NCI-H2081 treated with DMSO at 0.1 percent for 48 hours (cell line): Measurements from ENCODE around the gene SYNE2.

Source experiments
- DNase-seq: peaks from one replicate; lab custom pipeline; 2025; lab: John Stamatoyannopoulos, UW

Gene SYNE2

GRCh38 chr14:63875311-63875710 is 22.5 kb downstream of the SYNE2 start:
- no peak for DNase-seq

- no peak for DNase-seq
These were observed 24.7 kb downstream of the SYNE2 start for GRCh38 chr14:63877550-63877939.

- no peak for DNase-seq
These were observed 25.2 kb downstream of the SYNE2 start for GRCh38 chr14:63878052-63878451.

DNA sequence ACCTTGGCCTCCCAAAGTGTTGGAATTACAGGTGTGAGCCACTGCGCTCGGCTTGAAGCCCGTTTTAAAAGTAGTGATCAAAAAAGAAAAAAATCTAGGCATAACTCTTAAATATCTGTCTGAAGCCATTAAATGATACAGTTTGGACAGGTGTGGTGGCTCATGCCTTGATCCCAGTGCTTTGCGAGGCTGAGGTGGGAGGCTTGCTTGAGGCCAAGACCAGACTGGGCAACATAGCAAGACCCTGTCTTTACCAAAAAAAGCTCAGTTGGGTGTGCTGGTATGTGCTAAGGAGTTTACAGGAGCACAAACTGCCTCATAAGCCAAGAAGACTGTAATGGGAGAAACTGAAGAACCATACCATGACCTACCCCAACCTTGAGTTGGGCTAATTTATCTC is 26.0 kb downstream of the SYNE2 start:
- DNase-seq = no peak

DNA sequence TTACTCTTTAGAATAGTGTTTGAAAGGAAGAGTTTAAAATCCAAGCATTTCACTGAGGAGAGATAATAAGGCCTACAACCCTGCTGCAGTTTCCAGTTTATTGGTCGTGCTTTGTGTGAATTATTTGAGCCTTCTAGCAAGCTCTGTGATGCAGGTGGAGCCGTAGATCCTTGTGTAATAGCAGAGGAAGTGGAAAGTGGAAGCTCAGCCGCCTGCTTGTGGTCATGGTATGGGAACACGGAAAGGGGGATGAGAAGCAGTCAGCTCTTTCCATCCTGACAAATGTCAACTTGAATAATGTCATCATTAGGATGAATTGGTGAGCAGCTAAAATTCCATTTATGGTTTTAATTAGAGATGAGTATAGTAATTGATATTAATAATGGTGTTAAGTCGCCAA is 29.1 kb downstream of the SYNE2 start:
- no peak for DNase-seq

GRCh38 chr14:63887899-63888298 is 35.1 kb downstream of the SYNE2 start:
- DNase-seq = no peak

DNA sequence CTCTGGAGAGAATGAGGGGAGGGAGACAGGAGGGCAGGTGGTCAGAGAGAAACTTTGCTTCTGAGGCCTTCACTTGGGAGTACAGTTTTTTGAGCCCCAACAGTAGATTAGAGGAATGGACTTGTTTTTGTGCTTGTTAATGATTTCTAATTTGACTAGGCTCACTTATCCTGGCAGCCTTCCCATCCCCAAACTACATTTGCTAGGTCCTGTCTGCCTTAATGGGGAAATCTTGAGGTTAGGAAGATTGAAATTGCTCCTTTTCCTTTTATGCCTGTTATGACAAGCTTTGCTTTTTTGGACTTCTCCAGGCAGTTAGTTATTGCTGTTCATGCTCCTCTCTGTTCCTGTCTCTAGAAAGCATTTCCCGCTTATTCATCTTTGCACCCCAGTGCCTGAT is 37.7 kb downstream of the SYNE2 start:
- DNase-seq = no peak

DNA sequence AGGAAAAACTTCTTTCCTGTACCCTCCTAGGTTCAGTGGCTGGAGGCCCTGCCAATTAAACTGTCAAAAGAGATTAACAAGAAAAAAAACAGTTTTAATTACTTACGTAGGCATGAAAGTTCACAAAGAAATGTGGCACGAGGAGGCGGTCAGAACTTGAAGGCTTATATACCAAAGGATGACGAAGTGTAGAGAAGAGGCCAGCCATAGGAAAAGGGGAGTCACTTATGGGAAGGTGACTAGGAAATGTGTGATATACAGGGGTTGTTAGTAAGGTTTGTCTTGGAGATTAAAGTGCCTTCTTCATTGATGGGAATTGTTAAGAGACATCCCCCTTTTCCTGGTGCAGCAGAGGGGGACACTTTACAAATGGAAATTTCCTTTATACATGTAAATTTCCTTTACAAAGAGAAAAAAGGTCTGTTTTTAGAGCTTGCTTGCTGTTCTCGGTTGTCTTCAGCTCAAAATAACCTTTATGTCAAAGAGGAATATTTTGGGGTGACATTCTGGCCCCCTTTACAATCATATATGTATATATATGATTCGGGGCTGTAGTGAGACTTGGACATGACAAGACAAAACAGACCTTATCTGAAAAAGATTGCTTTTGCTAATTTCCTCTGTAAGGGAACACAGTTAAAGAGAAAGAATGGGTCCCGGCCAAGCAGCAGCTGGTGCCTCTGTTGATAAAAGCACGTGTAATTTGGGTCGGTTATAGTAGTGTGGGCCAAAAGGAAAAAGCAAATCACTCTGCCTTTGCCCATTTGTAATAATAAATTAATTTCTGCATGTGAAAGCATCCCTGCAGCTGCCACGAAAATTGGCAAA is 38.6 kb downstream of the SYNE2 start:
- DNase-seq = no peak

GRCh38 chr14:63892265-63892664 is 39.5 kb downstream of the SYNE2 start:
- no peak for DNase-seq

DNA sequence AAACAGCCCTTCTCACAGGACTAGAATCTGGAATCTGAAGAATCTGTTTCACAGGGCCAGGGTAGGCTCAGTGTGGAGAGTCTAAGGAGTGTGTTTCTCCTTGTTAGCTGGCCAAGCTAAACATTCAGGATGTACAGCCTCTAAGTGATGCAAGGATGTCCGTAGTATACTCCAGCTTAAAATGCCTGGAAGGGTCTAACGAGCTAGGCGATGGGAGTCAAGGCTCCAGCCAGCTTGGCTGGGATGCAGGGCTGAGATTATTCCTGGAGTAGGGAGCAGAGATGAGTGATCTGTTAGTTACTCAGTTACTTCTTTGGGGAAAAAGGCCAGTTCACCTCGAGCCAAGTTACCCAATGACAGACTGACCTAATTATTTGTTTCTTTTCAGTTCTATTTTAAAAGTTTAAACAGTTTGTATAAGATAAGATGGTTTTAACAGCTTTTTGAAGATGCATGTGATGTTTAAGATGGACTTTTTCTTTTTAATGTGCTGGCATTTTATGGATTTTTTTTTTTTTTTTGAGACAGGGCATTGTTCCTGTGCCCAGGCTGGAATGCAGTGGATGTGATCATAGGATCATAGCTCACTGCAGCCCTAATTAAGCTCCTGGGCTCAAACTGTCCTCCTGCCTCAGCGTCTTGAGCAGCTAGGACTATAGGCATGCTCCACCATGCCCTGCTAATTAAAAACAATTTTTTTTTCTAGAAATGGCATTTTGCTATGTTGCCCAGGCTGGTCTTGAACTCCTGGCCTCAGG is 41.1 kb downstream of the SYNE2 start:
- DNase-seq = no peak

DNA sequence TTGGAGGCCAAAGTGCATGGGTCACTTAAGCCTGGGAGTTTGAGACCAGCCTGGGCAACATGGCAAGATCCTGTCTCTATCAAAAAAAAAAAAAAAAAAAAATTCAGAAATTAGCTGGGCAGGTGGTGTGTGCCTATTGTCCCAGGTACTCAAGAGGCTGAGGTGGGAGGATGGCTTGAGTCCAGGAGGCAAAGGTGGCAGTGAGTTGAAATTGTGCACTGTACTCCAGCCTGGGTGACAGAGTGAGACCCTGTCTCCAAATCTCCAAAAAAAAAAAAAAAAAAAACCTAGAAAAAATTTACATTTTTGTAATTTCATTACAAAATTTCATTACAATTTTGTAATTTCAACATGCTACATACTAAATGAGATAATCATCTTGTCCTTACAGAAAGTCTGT is 42.7 kb downstream of the SYNE2 start:
- DNase-seq = no peak

GRCh38 chr14:63896278-63896720 is 43.5 kb downstream of the SYNE2 start:
- no peak for DNase-seq

DNA sequence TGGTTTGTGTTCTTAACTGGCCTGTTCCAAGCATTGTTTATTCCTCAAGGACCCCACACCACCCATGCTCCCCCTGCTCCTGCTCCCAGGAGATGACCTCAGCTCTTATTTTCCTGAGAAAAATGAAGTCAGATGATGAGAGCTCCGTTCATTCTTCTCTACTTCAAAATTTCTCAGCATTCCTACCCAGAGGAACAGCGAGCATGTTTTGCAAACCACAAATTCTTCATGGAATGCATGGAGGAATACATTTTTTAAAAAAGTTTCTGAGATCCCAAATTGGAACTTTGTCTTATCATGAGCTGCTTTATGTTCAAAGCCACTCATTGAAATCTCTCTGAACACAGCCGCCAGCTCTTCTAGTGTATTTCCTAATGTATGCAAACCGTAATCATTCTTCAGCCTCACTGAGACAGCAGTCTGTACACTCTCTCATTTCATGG is 44.9 kb downstream of the SYNE2 start:
- DNase-seq = no peak

- no peak for DNase-seq
These were observed 47.1 kb downstream of the SYNE2 start for GRCh38 chr14:63899953-63900352.

GRCh38 chr14:63901434-63902085 is 48.8 kb downstream of the SYNE2 start:
- no peak for DNase-seq

GRCh38 chr14:63902375-63902976 is 49.7 kb downstream of the SYNE2 start:
- DNase-seq = no peak

GRCh38 chr14:63904724-63905123 is 51.9 kb downstream of the SYNE2 start:
- no peak for DNase-seq

DNA sequence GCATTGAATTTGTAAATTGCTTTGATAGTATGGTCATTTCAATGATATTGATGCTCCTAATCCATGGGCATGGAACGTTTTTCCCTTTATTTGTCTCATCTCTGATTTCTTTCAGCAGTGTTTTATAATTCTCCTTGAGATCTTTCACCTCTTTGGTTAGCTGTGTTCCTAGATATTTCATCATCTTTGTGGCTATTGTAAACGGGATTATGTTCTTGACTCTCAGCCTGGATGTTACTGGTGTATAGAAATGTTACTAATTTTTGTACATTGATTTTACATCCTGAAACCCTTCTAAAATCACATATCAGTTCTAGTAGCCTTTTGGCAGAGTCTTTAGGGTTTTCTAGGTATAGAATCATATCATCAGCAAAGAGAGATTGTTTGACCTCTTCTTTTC is 52.6 kb downstream of the SYNE2 start:
- DNase-seq = no peak

DNA sequence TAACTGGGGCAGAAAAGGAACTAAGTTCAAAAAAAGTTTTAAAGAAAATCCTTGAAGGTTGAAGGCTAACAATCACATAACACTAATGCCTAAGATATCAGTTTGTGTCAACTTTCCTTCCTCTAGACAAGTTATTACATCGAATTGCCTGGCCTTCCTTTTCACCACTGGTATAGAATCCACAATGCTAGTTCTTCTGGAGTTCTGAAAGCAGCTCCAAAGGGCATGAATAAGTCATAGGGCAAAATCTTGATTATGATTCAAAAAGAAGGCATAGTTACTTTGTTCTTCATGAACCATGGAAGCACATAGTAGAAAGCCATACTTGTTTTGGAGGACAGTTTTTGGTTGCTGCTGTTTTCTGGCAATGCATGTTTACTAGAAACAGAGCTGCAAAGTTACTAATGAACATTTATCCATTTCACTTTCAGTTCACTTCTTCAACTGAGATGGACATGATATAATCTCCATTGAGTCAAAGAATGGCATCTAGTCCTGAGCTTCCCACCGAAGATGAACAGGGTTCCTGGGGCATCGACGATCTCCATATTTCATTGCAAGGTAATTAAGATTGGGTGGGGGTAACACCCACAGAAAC is 56.0 kb downstream of the SYNE2 start:
- no peak for DNase-seq

- no peak for DNase-seq
These were observed 57.2 kb downstream of the SYNE2 start for GRCh38 chr14:63909984-63910383.

DNA sequence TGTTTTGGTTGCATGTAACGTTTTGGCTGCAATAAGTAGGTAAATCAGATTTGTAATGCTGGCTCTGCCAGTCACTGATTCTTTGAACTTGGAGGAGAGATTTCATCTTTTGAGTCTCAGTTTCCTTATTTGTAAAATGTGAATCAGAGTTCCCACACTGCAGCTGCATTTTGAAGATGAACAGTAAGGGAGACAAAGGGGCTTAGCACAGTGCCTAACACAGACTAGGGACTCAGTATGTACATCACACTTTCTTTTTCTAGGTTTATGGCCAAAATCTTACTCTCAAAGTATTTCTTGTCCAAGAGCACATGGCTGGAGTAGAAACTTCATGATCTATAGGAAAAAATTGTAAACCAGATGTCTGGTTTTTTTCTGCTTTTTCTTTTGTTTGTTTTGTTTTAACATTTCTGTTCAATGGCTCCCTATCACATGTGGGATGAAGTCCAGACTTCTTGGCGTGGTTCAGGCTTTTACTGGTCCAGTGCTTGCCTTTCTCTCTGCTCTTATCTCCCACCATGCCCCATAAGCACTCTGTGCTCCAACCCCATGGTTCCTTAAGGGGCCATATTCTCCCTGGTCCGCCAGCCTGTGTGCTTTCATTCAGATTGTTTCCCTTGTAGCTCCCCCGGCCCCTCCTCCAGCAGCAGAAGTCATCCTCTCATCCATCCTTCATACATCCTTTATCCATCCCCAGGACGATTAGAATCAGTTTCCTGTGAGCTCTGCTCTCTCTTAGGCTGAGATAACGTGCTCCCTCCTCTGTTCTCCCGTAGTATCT is 58.0 kb downstream of the SYNE2 start:
- no peak for DNase-seq
